HG02571 (cell line): ENCODE results near the gene HGFAC.

Experiments used
- ATAC-seq: cut with Tn5 transposase; IDR thresholded peaks from one replicate; pipeline ENCODE4 v1.9.1; 2021; ENCODE audit warnings: mild to moderate bottlenecking, moderate library complexity; ENCODE audit not compliant: unreplicated experiment

Gene HGFAC

GRCh38 chr4:3441501-3442459, at the start of gene HGFAC:
HGFAC (plus strand) TSS chr4:3441968; CDS start chr4:3442002, 34 bp downstream.
- ATAC-seq: no peak

GRCh38 chr4:3392321-3392720, 49.4 kb upstream of the HGFAC start:
- ATAC-seq: no peak

GRCh38 chr4:3393171-3393570, 48.6 kb upstream of the HGFAC start:
- ATAC-seq: no peak

- ATAC-seq: no peak
Measured at GRCh38 chr4:3396600-3396999, 45.2 kb upstream of the HGFAC start.

GRCh38 chr4:3397128-3397527, 44.6 kb upstream of the HGFAC start:
- ATAC-seq: no peak

- ATAC-seq: no peak
Measured at GRCh38 chr4:3399277-3400194, 42.2 kb upstream of the HGFAC start.

GRCh38 chr4:3401436-3402171, 40.2 kb upstream of the HGFAC start:
- ATAC-seq: no peak

- ATAC-seq: no peak
Measured at GRCh38 chr4:3402491-3403347, 39.0 kb upstream of the HGFAC start.

- ATAC-seq: no peak
Measured at GRCh38 chr4:3403348-3403906, 38.3 kb upstream of the HGFAC start.

- ATAC-seq: no peak
Measured at GRCh38 chr4:3404546-3404945, 37.2 kb upstream of the HGFAC start.

GRCh38 chr4:3405176-3405575, 36.6 kb upstream of the HGFAC start:
- no peak for ATAC-seq

- ATAC-seq: no peak
Measured at GRCh38 chr4:3406021-3406420, 35.7 kb upstream of the HGFAC start.

- ATAC-seq: no peak
Measured at GRCh38 chr4:3406431-3406830, 35.3 kb upstream of the HGFAC start.

- ATAC-seq: no peak
Measured at GRCh38 chr4:3407171-3407771, 34.5 kb upstream of the HGFAC start.

- no peak for ATAC-seq
Measured at GRCh38 chr4:3407930-3408792, 33.6 kb upstream of the HGFAC start.

- ATAC-seq: no peak
Measured at GRCh38 chr4:3408793-3409330, 32.9 kb upstream of the HGFAC start.

- no peak for ATAC-seq
Measured at GRCh38 chr4:3409571-3410091, 32.1 kb upstream of the HGFAC start.
